Measurements from ENCODE around the gene LMBR1. TPM values are rescaled to one million over a fixed set of nuclear protein-coding genes. Genes with fewer than 3 reads are reported as not detected.
"Not testable (repeated sequence)": the region's sequence is repeated elsewhere in the genome, so short reads cannot be mapped to it uniquely, and the experiment has no call there.

Gene LMBR1
- polyA plus RNA-seq, 1 donor: 29.3 TPM

- H3K4me3 ChIP-seq (ENCODE audit: low read length); DNase-seq; H3K27me3 ChIP-seq (ENCODE audit: control insufficient read depth, insufficient read depth, low read length); H3K36me3 ChIP-seq (ENCODE audit: control insufficient read depth, insufficient read depth, low read length); H3K27ac ChIP-seq (ENCODE audit: low read length); H3K4me1 ChIP-seq (ENCODE audit: control insufficient read depth, insufficient read depth, low read length); H3K9me3 ChIP-seq (ENCODE audit: control insufficient read depth, low read depth, low read length): not testable (repeated sequence)
- WGBS (ENCODE audit: insufficient coverage, low lambda C conversion rate): no CpG with 5 or more reads among the region's 4 CpGs
These were observed 194.5 kb downstream of the LMBR1 start for GRCh38 chr7:156698512-156698911.

GRCh38 chr7:156697283-156697682, 195.7 kb downstream of the LMBR1 start:
- not testable (repeated sequence) for DNase-seq; H3K4me3 ChIP-seq (ENCODE audit: low read length); H3K4me1 ChIP-seq (ENCODE audit: control insufficient read depth, insufficient read depth, low read length); H3K27me3 ChIP-seq (ENCODE audit: control insufficient read depth, insufficient read depth, low read length); H3K9me3 ChIP-seq (ENCODE audit: control insufficient read depth, low read depth, low read length); H3K36me3 ChIP-seq (ENCODE audit: control insufficient read depth, insufficient read depth, low read length); H3K27ac ChIP-seq (ENCODE audit: low read length)
- 93% methylated on average over 3 of the region's 9 CpGs for WGBS (ENCODE audit: insufficient coverage, low lambda C conversion rate)

- H3K27me3 ChIP-seq (ENCODE audit: control insufficient read depth, insufficient read depth, low read length): no peaks in the 10 kb centered on the region
- H3K36me3 ChIP-seq (ENCODE audit: control insufficient read depth, insufficient read depth, low read length): no peaks in the 10 kb centered on the region
- H3K27ac ChIP-seq (ENCODE audit: low read length): no peak overlapping the region
- peaks cover 7% of the 10 kb centered on the region for H3K9me3 ChIP-seq (ENCODE audit: control insufficient read depth, low read depth, low read length)
- no peaks in the 10 kb centered on the region for H3K4me1 ChIP-seq (ENCODE audit: control insufficient read depth, insufficient read depth, low read length)
- WGBS (ENCODE audit: insufficient coverage, low lambda C conversion rate): no CpG with 5 or more reads among the region's 3 CpGs
- H3K4me3 ChIP-seq (ENCODE audit: low read length): no peak overlapping the region
- DNase-seq: no peak
These were observed 199.4 kb downstream of the LMBR1 start for GRCh38 chr7:156693627-156694026.

DNA sequence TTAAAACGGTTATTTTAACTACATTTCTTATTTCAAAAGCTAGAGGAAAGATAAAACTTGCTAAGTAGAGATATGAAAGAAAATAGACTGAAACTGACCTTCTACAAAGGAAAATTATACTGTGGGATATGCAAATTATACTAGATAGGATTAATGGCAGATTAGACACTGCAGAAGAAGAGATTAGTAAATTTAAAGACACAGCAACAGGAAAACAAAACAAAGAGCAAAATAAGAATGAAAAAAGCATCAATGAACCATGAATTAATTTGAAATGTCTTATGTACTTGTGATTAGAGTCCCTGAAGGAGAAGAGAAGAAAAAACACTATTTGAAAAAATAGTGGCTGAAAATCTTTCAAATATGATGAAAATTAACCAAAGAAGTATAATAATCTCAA, 200.1 kb downstream of the LMBR1 start:
- Histone ChIP-seq H3K27ac (ENCODE audit: low read length) (no peak overlapping the region), H3K36me3 (ENCODE audit: control insufficient read depth, insufficient read depth, low read length) (no peaks in the 10 kb centered on the region), H3K4me3 (ENCODE audit: low read length) (no peak overlapping the region), H3K4me1 (ENCODE audit: control insufficient read depth, insufficient read depth, low read length) (no peaks in the 10 kb centered on the region), H3K9me3 (ENCODE audit: control insufficient read depth, low read depth, low read length) (peaks cover 3% of the 10 kb centered on the region), H3K27me3 (ENCODE audit: control insufficient read depth, insufficient read depth, low read length) (no peaks in the 10 kb centered on the region)
- WGBS (ENCODE audit: insufficient coverage, low lambda C conversion rate): 100% methylated on average over 1 of the region's 1 CpG
- DNase-seq: no peak

- DNase-seq: no peak
- Histone ChIP-seq H3K27me3 (ENCODE audit: control insufficient read depth, insufficient read depth, low read length) (no peaks in the 10 kb centered on the region), H3K9me3 (ENCODE audit: control insufficient read depth, low read depth, low read length) (peaks cover 3% of the 10 kb centered on the region), H3K36me3 (ENCODE audit: control insufficient read depth, insufficient read depth, low read length) (no peaks in the 10 kb centered on the region), H3K4me3 (ENCODE audit: low read length) (no peak overlapping the region), H3K4me1 (ENCODE audit: control insufficient read depth, insufficient read depth, low read length) (no peaks in the 10 kb centered on the region), H3K27ac (ENCODE audit: low read length) (no peak overlapping the region)
- WGBS (ENCODE audit: insufficient coverage, low lambda C conversion rate): 100% methylated on average over 1 of the region's 5 CpGs
These were observed 201.2 kb downstream of the LMBR1 start for GRCh38 chr7:156691764-156692163.

GRCh38 chr7:156684661-156685060, 208.3 kb downstream of the LMBR1 start:
- no peak for DNase-seq
- no peak overlapping the region for H3K4me3 ChIP-seq (ENCODE audit: low read length)
- no CpG with 5 or more reads among the region's 4 CpGs for WGBS (ENCODE audit: insufficient coverage, low lambda C conversion rate)

GRCh38 chr7:156684251-156684650, 208.7 kb downstream of the LMBR1 start:
- Histone ChIP-seq H3K27me3 (ENCODE audit: control insufficient read depth, insufficient read depth, low read length) (no peaks in the 10 kb centered on the region), H3K4me1 (ENCODE audit: control insufficient read depth, insufficient read depth, low read length) (no peaks in the 10 kb centered on the region), H3K9me3 (ENCODE audit: control insufficient read depth, low read depth, low read length) (no peaks in the 10 kb centered on the region), H3K27ac (ENCODE audit: low read length) (no peak overlapping the region), H3K4me3 (ENCODE audit: low read length) (no peak overlapping the region), H3K36me3 (ENCODE audit: control insufficient read depth, insufficient read depth, low read length) (peaks cover 14% of the 10 kb centered on the region)
- DNase-seq: no peak
- WGBS (ENCODE audit: insufficient coverage, low lambda C conversion rate): no CpG with 5 or more reads among the region's 10 CpGs

More at GRCh38 chr7:156684661-156685060, 208.3 kb downstream of the LMBR1 start:
- no peaks in the 10 kb centered on the region for H3K4me1 ChIP-seq (ENCODE audit: control insufficient read depth, insufficient read depth, low read length)
- H3K27ac ChIP-seq (ENCODE audit: low read length): no peak overlapping the region
- no peaks in the 10 kb centered on the region for H3K27me3 ChIP-seq (ENCODE audit: control insufficient read depth, insufficient read depth, low read length)
- no peaks in the 10 kb centered on the region for H3K9me3 ChIP-seq (ENCODE audit: control insufficient read depth, low read depth, low read length)
- peaks cover 13% of the 10 kb centered on the region for H3K36me3 ChIP-seq (ENCODE audit: control insufficient read depth, insufficient read depth, low read length)

GRCh38 chr7:156682928-156683327, 210.1 kb downstream of the LMBR1 start:
- Histone ChIP-seq H3K27me3 (ENCODE audit: control insufficient read depth, insufficient read depth, low read length) (no peaks in the 10 kb centered on the region), H3K4me3 (ENCODE audit: low read length) (no peak overlapping the region), H3K36me3 (ENCODE audit: control insufficient read depth, insufficient read depth, low read length) (peaks cover 24% of the 10 kb centered on the region), H3K4me1 (ENCODE audit: control insufficient read depth, insufficient read depth, low read length) (no peaks in the 10 kb centered on the region), H3K27ac (ENCODE audit: low read length) (no peak overlapping the region), H3K9me3 (ENCODE audit: control insufficient read depth, low read depth, low read length) (no peaks in the 10 kb centered on the region)
- 100% methylated on average over 1 of the region's 2 CpGs for WGBS (ENCODE audit: insufficient coverage, low lambda C conversion rate)
- DNase-seq: no peak

DNA sequence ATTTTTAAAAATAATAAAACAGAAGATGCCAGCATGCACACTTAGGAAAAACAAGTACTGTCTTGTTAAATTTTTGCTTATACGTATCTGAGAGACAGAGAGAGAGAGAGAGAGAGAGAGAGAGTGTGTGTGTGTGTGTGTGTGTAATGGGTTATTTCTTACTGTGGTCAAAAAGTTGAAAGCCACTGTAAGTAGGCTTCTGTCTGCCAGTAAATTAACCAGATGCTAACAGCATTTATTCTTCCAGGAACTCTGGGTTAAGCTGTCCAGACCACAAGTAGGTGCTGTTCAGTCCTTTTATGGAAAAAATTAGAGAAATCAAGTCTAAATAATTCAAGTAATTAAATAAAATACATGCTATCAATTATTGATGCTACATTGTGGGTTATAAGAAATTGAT, 212.7 kb downstream of the LMBR1 start:
- Histone ChIP-seq H3K4me1 (ENCODE audit: control insufficient read depth, insufficient read depth, low read length) (no peaks in the 10 kb centered on the region), H3K4me3 (ENCODE audit: low read length) (no peak overlapping the region), H3K36me3 (ENCODE audit: control insufficient read depth, insufficient read depth, low read length) (peaks cover 41% of the 10 kb centered on the region), H3K27me3 (ENCODE audit: control insufficient read depth, insufficient read depth, low read length) (no peaks in the 10 kb centered on the region), H3K9me3 (ENCODE audit: control insufficient read depth, low read depth, low read length) (no peaks in the 10 kb centered on the region), H3K27ac (ENCODE audit: low read length) (no peak overlapping the region)
- WGBS (ENCODE audit: insufficient coverage, low lambda C conversion rate): 100% methylated on average over 1 of the region's 1 CpG
- DNase-seq: no peak

GRCh38 chr7:156677374-156678054, 215.5 kb downstream of the LMBR1 start:
- H3K27me3 ChIP-seq (ENCODE audit: control insufficient read depth, insufficient read depth, low read length): no peaks in the 10 kb centered on the region
- WGBS (ENCODE audit: insufficient coverage, low lambda C conversion rate): 100% methylated on average over 1 of the region's 9 CpGs
- DNase-seq: no peak
- H3K9me3 ChIP-seq (ENCODE audit: control insufficient read depth, low read depth, low read length): no peaks in the 10 kb centered on the region
- peaks cover 45% of the 10 kb centered on the region for H3K36me3 ChIP-seq (ENCODE audit: control insufficient read depth, insufficient read depth, low read length)
- no peak overlapping the region for H3K27ac ChIP-seq (ENCODE audit: low read length)
- no peak overlapping the region for H3K4me3 ChIP-seq (ENCODE audit: low read length)
- H3K4me1 ChIP-seq (ENCODE audit: control insufficient read depth, insufficient read depth, low read length): no peaks in the 10 kb centered on the region

DNA sequence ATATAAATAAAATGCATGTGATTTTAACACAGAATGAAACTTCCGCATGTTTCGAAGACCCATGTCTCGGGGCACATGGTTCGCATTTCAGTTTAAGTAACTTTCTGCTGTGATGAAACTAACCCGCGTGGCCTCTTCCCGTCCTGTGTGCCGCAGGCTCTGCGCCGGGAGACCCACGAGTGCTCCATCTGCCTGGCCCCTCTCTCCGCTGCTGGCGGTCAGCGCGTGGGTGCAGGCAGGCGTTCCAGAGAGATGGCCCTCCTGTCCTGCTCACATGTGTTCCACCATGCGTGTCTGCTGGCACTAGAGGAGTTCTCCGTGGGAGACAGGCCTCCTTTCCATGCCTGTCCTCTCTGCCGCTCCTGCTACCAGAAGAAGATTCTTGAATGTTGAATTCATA, 216.7 kb downstream of the LMBR1 start:
- no peak overlapping the region for H3K4me3 ChIP-seq (ENCODE audit: low read length)
- no peaks in the 10 kb centered on the region for H3K27me3 ChIP-seq (ENCODE audit: control insufficient read depth, insufficient read depth, low read length)
- H3K9me3 ChIP-seq (ENCODE audit: control insufficient read depth, low read depth, low read length): no peaks in the 10 kb centered on the region
- no CpG with 5 or more reads among the region's 19 CpGs for WGBS (ENCODE audit: insufficient coverage, low lambda C conversion rate)
- no peaks in the 10 kb centered on the region for H3K4me1 ChIP-seq (ENCODE audit: control insufficient read depth, insufficient read depth, low read length)
- DNase-seq: no peak
- H3K27ac ChIP-seq (ENCODE audit: low read length): no peak overlapping the region
- peaks cover 42% of the 10 kb centered on the region for H3K36me3 ChIP-seq (ENCODE audit: control insufficient read depth, insufficient read depth, low read length)
